Measurements from ENCODE around the gene DCAF12. TPM values are rescaled to one million over a fixed set of nuclear protein-coding genes. Genes with fewer than 3 reads are reported as not detected.

The DCAF12 gene
- total RNA-seq, 4 donors from 2014 or later = 17.9 to 25.0 (median 21.9) TPM

DNA sequence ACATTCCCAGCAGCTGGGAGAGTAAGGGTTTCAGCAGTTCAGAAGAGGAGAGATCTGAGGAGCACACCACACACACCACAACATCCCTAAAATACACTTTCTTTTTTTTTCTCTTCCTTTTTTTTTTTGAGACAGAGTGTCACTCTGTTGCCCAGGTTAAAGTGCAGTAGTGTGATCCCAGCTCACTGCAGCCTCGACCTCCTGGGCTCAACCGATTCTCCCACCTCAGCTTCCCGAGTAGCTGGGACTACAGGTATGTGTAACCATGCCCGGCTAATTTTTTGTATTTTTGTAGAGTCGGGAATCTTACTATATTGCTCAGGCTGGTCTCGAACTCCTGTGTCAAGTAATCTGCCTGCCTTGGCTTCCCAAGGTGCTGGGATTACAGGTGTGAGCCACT lies 42.6 kb upstream of the DCAF12 start:
- H3K36me3 ChIP-seq = no peaks in the 10 kb centered on the region
- WGBS = 96% methylated on average over 6 of the region's 6 CpGs
- peaks cover 5 to 12% (median 7%) of the 10 kb centered on the region in 4 donors for H3K4me1 ChIP-seq
- no peaks in the 10 kb centered on the region for H3K27me3 ChIP-seq
- H3K27ac ChIP-seq (replicated peaks in 1 of 4) = no peak overlapping the region
- no peak for DNase-seq (ENCODE audit: extremely low spot score)
- TF ChIP-seq POLR2AphosphoS5 (IDR thresholded peaks at IDR 0.05) = no peak
- TF ChIP-seq, protein P1, sequence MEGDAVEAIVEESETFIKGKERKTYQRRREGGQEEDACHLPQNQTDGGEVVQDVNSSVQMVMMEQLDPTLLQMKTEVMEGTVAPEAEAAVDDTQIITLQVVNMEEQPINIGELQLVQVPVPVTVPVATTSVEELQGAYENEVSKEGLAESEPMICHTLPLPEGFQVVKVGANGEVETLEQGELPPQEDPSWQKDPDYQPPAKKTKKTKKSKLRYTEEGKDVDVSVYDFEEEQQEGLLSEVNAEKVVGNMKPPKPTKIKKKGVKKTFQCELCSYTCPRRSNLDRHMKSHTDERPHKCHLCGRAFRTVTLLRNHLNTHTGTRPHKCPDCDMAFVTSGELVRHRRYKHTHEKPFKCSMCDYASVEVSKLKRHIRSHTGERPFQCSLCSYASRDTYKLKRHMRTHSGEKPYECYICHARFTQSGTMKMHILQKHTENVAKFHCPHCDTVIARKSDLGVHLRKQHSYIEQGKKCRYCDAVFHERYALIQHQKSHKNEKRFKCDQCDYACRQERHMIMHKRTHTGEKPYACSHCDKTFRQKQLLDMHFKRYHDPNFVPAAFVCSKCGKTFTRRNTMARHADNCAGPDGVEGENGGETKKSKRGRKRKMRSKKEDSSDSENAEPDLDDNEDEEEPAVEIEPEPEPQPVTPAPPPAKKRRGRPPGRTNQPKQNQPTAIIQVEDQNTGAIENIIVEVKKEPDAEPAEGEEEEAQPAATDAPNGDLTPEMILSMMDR (IDR thresholded peaks at IDR 0.05) = no peak
- no peak for TF ChIP-seq POLR2A (IDR thresholded peaks at IDR 0.05; ENCODE audit: low read depth)
- no peak for TF ChIP-seq EP300 (IDR thresholded peaks at IDR 0.05)
- no peak overlapping the region for H3K4me3 ChIP-seq
- intact Hi-C loops (cut with DNase I) = no loop called here
- H3K9me3 ChIP-seq = no peaks in the 10 kb centered on the region

DNA sequence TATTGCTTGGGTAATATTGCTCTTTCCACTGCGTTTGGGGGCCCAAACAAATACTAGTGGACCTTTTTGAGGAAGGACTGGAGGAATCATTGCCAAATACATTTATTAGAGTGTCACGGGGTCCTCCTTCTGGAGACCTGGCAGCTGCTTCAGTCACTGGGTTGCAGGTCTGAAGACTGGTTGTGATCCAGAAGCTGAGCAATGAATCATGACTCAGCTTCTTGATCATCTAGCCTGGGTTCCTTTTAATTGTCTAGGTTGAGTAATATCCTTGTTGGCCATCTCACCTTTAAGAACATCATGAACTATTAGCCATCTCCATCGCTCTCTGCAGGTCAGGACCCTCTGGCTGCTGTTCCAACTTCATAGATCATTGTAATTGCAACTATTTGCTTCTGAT lies 36.9 kb upstream of the DCAF12 start:
- DNase-seq (ENCODE audit: extremely low spot score) = no peak
- no peak overlapping the region for H3K27ac ChIP-seq (replicated peaks in 1 of 4)
- H3K4me1 ChIP-seq = no peaks in the 10 kb centered on the region
- no peaks in the 10 kb centered on the region for H3K9me3 ChIP-seq
- intact Hi-C loops (cut with DNase I) = no loop called here
- TF ChIP-seq, protein P1 (IDR thresholded peaks at IDR 0.05) = no peak
- TF ChIP-seq POLR2AphosphoS5 (IDR thresholded peaks at IDR 0.05) = no peak
- TF ChIP-seq EP300 (IDR thresholded peaks at IDR 0.05) = no peak
- no peak for TF ChIP-seq POLR2A (IDR thresholded peaks at IDR 0.05; ENCODE audit: low read depth)
- H3K27me3 ChIP-seq = no peaks in the 10 kb centered on the region
- 91% methylated on average over 3 of the region's 3 CpGs for WGBS
- no peaks in the 10 kb centered on the region for H3K36me3 ChIP-seq
- no peak overlapping the region for H3K4me3 ChIP-seq

DNA sequence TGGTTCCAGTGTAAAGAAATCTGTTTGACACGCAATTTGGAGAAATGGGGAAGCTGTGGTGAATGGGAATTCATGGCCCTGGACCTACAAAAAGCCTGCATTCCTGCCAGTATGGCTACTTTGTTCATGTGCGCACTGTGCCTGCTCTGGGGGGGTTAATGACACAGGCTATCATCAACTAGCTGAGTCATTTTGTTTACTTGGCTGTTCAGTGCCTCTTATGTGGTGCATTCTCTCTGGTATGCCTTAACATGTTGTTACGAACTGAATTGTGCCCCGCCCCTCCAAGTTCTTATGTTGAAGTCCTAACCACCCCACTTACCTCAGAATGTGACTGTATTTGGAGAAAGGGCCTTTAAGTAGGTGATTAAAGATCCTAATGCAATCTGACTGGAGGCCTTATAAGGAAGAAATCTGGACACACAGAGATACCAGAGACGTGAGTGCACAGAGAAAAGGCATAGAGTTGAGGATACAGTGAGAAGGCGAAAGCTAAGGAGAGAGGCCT lies 31.9 kb upstream of the DCAF12 start:
- Histone ChIP-seq H3K36me3 (no peaks in the 10 kb centered on the region), H3K27me3 (no peaks in the 10 kb centered on the region), H3K27ac (replicated peaks in 1 of 4) (no peak overlapping the region), H3K4me1 (no peaks in the 10 kb centered on the region), H3K9me3 (no peaks in the 10 kb centered on the region), H3K4me3 (no peak overlapping the region)
- intact Hi-C loops (cut with DNase I) = no loop called here
- TF ChIP-seq POLR2A (IDR thresholded peaks at IDR 0.05; ENCODE audit: low read depth) (no peak), EP300 (IDR thresholded peaks at IDR 0.05) (no peak), POLR2AphosphoS5 (IDR thresholded peaks at IDR 0.05) (no peak)
- TF ChIP-seq, protein P1 (IDR thresholded peaks at IDR 0.05) = no peak
- WGBS = 81% methylated on average over 6 of the region's 6 CpGs
- no peak for DNase-seq (ENCODE audit: extremely low spot score)

DNA sequence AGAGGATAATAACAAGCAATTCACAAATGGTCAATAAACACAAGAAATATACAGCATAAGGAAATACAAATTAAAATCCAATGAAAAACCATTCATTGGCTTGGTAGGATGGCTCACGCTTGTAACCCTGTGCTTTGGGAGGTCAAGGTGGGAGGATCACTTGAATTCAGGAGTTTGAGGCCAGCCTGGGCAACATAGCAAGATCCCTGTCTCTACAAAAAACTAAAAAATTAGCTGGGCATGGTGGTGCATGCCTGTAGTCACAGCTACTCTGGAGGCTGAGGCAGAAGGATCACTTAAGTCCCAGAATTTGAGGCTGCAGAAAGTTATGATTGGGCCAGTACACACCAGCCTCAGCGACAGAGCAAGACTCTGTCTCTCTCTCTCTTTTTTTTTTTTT lies 31.4 kb upstream of the DCAF12 start:
- Histone ChIP-seq H3K27me3 (no peaks in the 10 kb centered on the region), H3K27ac (replicated peaks in 1 of 4) (no peak overlapping the region), H3K36me3 (no peaks in the 10 kb centered on the region), H3K4me1 (no peaks in the 10 kb centered on the region), H3K4me3 (no peak overlapping the region), H3K9me3 (no peaks in the 10 kb centered on the region)
- DNase-seq (ENCODE audit: extremely low spot score) = no peak
- TF ChIP-seq POLR2A (IDR thresholded peaks at IDR 0.05; ENCODE audit: low read depth) = no peak
- TF ChIP-seq, protein P1 (IDR thresholded peaks at IDR 0.05) = no peak
- TF ChIP-seq EP300 (IDR thresholded peaks at IDR 0.05) = no peak
- no peak for TF ChIP-seq POLR2AphosphoS5 (IDR thresholded peaks at IDR 0.05)
- intact Hi-C loops (cut with DNase I) = no loop called here
- WGBS = 92% methylated on average over 2 of the region's 2 CpGs

DNA sequence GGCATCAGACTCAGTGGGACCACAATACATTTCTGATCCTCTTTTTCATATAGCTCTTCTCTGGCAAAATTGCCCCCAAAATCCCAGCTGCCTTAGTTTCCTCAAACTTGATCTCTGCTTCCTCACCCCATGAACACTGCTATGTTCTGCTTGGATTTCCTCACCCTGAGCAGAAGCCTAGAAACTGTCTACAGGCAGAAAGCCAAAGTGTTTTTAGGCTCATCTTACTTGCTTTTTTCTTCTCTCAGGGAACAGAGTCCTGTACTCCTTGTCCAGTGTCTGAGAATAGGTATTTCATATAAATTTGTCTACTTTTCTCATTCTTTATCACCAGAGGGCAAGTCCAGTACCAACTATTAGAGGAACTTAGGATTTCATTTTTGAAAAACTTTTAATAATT lies 30.8 kb upstream of the DCAF12 start:
- Histone ChIP-seq H3K4me3 (no peak overlapping the region), H3K4me1 (no peaks in the 10 kb centered on the region), H3K36me3 (no peaks in the 10 kb centered on the region), H3K27ac (replicated peaks in 1 of 4) (no peak overlapping the region), H3K27me3 (no peaks in the 10 kb centered on the region), H3K9me3 (no peaks in the 10 kb centered on the region)
- TF ChIP-seq EP300 (IDR thresholded peaks at IDR 0.05) (no peak), POLR2AphosphoS5 (IDR thresholded peaks at IDR 0.05) (no peak), POLR2A (IDR thresholded peaks at IDR 0.05; ENCODE audit: low read depth) (no peak)
- TF ChIP-seq, protein P1 (IDR thresholded peaks at IDR 0.05) = no peak
- intact Hi-C loops (cut with DNase I) = no loop called here
- no peak for DNase-seq (ENCODE audit: extremely low spot score)

Measured in esophagus muscularis mucosa (tissue), 4 donors.